Measurements from ENCODE around the gene CCHCR1. TPM values are rescaled to one million over a fixed set of nuclear protein-coding genes. Genes with fewer than 3 reads are reported as not detected.

The CCHCR1 gene
- polyA plus RNA-seq, 3 donors, result 2.2 to 8.4 (median 2.8) TPM

GRCh38 chr6:31138982-31139381 is 18.6 kb downstream of the CCHCR1 start, which contains the start of gene PSORS1C2:
Gene PSORS1C2, minus strand, starts transcription at chr6:31139066. Its CDS starts 40 bp downstream, at chr6:31139026.
- 92% methylated on average over 4 of the region's 4 CpGs for WGBS (ENCODE audit: insufficient coverage)
- no peaks in the 10 kb centered on the region for H3K79me2 ChIP-seq (ENCODE audit: insufficient read depth, low read length)
- Mint-ChIP-seq H3K36me3 (peaks cover 5 to 6% of the 10 kb centered on the region in 2 donors), H3K4me3 (peak within 1 kb of the TSS in 1 of 2 donors; percentile 76), H3K9me3 (peaks cover 0 to 3% (median 0%) of the 10 kb centered on the region in 7 donors), H3K27me3 (ENCODE audit: low read depth in 3 of 3) (peaks cover 0 to 15% (median 2%) of the 10 kb centered on the region in 3 donors), H3K4me1 (peaks cover 6% of the 10 kb centered on the region), H3K27ac (peak within 1 kb of the TSS in 1 of 7 donors; percentile 3)
- peak within 1 kb of the TSS; percentile 81 for H3K4me2 ChIP-seq (replicated peaks; ENCODE audit: extremely low read depth, low read length, poor library complexity, severe bottlenecking)
- peak within 1 kb of the TSS in 1 of 3 experiments; percentile 71 for H3K4me3 ChIP-seq (replicated peaks in 1 of 3; ENCODE audit: low read depth in 2 of 3, low read length in 3 of 3)
- DNase-seq, result no peak
- H3K9ac ChIP-seq (ENCODE audit: insufficient read depth, low read length, poor library complexity, severe bottlenecking), result no peak within 1 kb of the TSS
- peak within 1 kb of the TSS; percentile 79 for H2AFZ ChIP-seq (ENCODE audit: insufficient read depth, low read depth, low read length, poor library complexity, severe bottlenecking)
- intact Hi-C loops (cut with micrococcal nuclease), result no loop called here
- peaks cover 0 to 6% of the 10 kb centered on the region in 2 donors for H3K4me1 ChIP-seq (ENCODE audit: control insufficient read depth in 1 of 2, insufficient read depth in 2 of 2, low read length in 2 of 2)
- H4K20me1 ChIP-seq (ENCODE audit: insufficient read depth, low read length), result no peaks in the 10 kb centered on the region
- H3K27ac ChIP-seq (ENCODE audit: low read depth in 1 of 2, low read length in 2 of 2), result no peak within 1 kb of the TSS
- H3K27me3 ChIP-seq (ENCODE audit: control insufficient read depth in 2 of 2, insufficient read depth in 2 of 2, low read length in 2 of 2), result peaks cover 0 to 3% of the 10 kb centered on the region in 2 donors
- peaks cover 7 to 16% of the 10 kb centered on the region in 2 donors for H3K36me3 ChIP-seq (replicated peaks in 1 of 2; ENCODE audit: control insufficient read depth in 1 of 2, insufficient read depth in 2 of 2, low read length in 2 of 2)
- no peaks in the 10 kb centered on the region for H3K9me3 ChIP-seq (replicated peaks in 1 of 2; ENCODE audit: control insufficient read depth in 1 of 2, insufficient read depth in 1 of 2, low read length in 2 of 2)
- TF ChIP-seq CTCF (IDR thresholded peaks at IDR 0.05), result no peak

- no peak for TF ChIP-seq CTCF (IDR thresholded peaks at IDR 0.05)
- Histone ChIP-seq H2AFZ (ENCODE audit: insufficient read depth, low read depth, low read length, poor library complexity, severe bottlenecking) (no peak overlapping the region), H3K4me2 (replicated peaks; ENCODE audit: extremely low read depth, low read length, poor library complexity, severe bottlenecking) (no peak overlapping the region), H3K9me3 (replicated peaks in 1 of 2; ENCODE audit: control insufficient read depth in 1 of 2, insufficient read depth in 1 of 2, low read length in 2 of 2) (no peaks in the 10 kb centered on the region), H3K27ac (ENCODE audit: low read depth in 1 of 2, low read length in 2 of 2) (no peak overlapping the region), H3K36me3 (replicated peaks in 1 of 2; ENCODE audit: control insufficient read depth in 1 of 2, insufficient read depth in 2 of 2, low read length in 2 of 2) (no peaks in the 10 kb centered on the region), H3K4me3 (replicated peaks in 1 of 3; ENCODE audit: low read depth in 2 of 3, low read length in 3 of 3) (no peak overlapping the region), H3K79me2 (ENCODE audit: insufficient read depth, low read length) (no peaks in the 10 kb centered on the region), H4K20me1 (ENCODE audit: insufficient read depth, low read length) (no peaks in the 10 kb centered on the region), H3K27me3 (ENCODE audit: control insufficient read depth in 2 of 2, insufficient read depth in 2 of 2, low read length in 2 of 2) (peaks cover 0 to 3% of the 10 kb centered on the region in 2 donors), H3K4me1 (ENCODE audit: control insufficient read depth in 1 of 2, insufficient read depth in 2 of 2, low read length in 2 of 2) (peaks cover 0 to 6% of the 10 kb centered on the region in 2 donors), H3K9ac (ENCODE audit: insufficient read depth, low read length, poor library complexity, severe bottlenecking) (no peak overlapping the region)
- Mint-ChIP-seq H3K4me1 (peaks cover 6% of the 10 kb centered on the region), H3K27ac (no peak overlapping the region), H3K27me3 (ENCODE audit: low read depth in 3 of 3) (peaks cover 0 to 15% (median 2%) of the 10 kb centered on the region in 3 donors), H3K9me3 (peaks cover 0 to 3% (median 0%) of the 10 kb centered on the region in 7 donors), H3K36me3 (no peaks in the 10 kb centered on the region), H3K4me3 (no peak overlapping the region)
- no CpG with 5 or more reads among the region's 10 CpGs for WGBS (ENCODE audit: insufficient coverage)
- no peak for DNase-seq
- intact Hi-C loops (cut with micrococcal nuclease), result loop anchor here (2.0 kb wide), 2 partner anchors 57 to 231 kb away; no protein-coding TSS in a partner anchor
Observed at GRCh38 chr6:31135710-31136109, 21.9 kb downstream of the CCHCR1 start.
